ENCODE results near the gene PPY. TPM values are rescaled to one million over a fixed set of nuclear protein-coding genes. Genes with fewer than 3 reads are reported as not detected.

PPY gene
- not detected for total RNA-seq

GRCh38 chr17:43942051-43942685 is at the start of gene PPY:
PPY (minus strand) TSS chr17:43942476; CDS start chr17:43941654, 822 bp downstream.

GRCh38 chr17:43953746-43954145 is 11.5 kb upstream of the PPY start, which contains the start of gene PYY:
PYY (minus strand) TSS chr17:43953940; CDS start chr17:43953483, 457 bp downstream.

GRCh38 chr17:43907425-43907981 is 34.8 kb downstream of the PPY start, which contains the start of gene MPP2:
MPP2 (minus strand) TSS chr17:43907536; CDS start chr17:43904460, 3,076 bp downstream.

Other genes starting within 250 kb of the PPY start
- gene SOST, start 183.7 kb downstream of the PPY start, total RNA-seq = 12.2 TPM
- gene DUSP3, start 163.5 kb downstream of the PPY start, total RNA-seq = 50.0 TPM
- not detected for gene CFAP97D1, start 162.0 kb downstream of the PPY start, total RNA-seq
- gene MPP3, start 109.3 kb downstream of the PPY start, total RNA-seq = 10.0 TPM
- gene CD300LG, start 95.3 kb downstream of the PPY start, total RNA-seq = 1.2 TPM
- 4.6 TPM for gene MPP2, start 34.9 kb downstream of the PPY start, total RNA-seq
- not detected for gene PYY, start 11.5 kb upstream of the PPY start, total RNA-seq
- gene NAGS, start 62.1 kb upstream of the PPY start, total RNA-seq = 8.9 TPM
- gene TMEM101, start 72.5 kb upstream of the PPY start, total RNA-seq = 46.5 TPM
- 24.0 TPM for gene LSM12, start 124.2 kb upstream of the PPY start, total RNA-seq
- gene G6PC3, start 128.3 kb upstream of the PPY start, total RNA-seq = 47.4 TPM
- 74.9 TPM for gene HDAC5, start 181.2 kb upstream of the PPY start, total RNA-seq
- 2.5 TPM for gene HROB, start 199.5 kb upstream of the PPY start, total RNA-seq
- 5.7 TPM for gene ASB16, start 228.2 kb upstream of the PPY start, total RNA-seq
- 36.3 TPM for gene TMUB2, start 244.5 kb upstream of the PPY start, total RNA-seq